LNCaP clone FGC (cell line): Measurements from ENCODE around the gene SH3BP5.
A peak's percentile ranks its signal among the peaks of the same experiment; 100 is the strongest.

Experiments used
- DNase-seq: peaks from one replicate; pipeline ENCODE4 v3.0.0-alpha.2; 2011; ENCODE audit warnings: low read depth
- H3K4me3 ChIP-seq: 2 replicates; pipeline ENCODE4 v1.5.1; 2011; ENCODE audit warnings: mild to moderate bottlenecking, low read depth, low read length, control low read depth
- TF ChIP-seq, protein P1 (sequence below): IDR thresholded peaks from 2 replicates; pipeline ENCODE4 v1.5.1; 2012; ENCODE audit warnings: mild to moderate bottlenecking; ENCODE audit not compliant: control insufficient read depth, insufficient read depth; ENCODE audit errors: extremely low read depth

Gene SH3BP5

DNA sequence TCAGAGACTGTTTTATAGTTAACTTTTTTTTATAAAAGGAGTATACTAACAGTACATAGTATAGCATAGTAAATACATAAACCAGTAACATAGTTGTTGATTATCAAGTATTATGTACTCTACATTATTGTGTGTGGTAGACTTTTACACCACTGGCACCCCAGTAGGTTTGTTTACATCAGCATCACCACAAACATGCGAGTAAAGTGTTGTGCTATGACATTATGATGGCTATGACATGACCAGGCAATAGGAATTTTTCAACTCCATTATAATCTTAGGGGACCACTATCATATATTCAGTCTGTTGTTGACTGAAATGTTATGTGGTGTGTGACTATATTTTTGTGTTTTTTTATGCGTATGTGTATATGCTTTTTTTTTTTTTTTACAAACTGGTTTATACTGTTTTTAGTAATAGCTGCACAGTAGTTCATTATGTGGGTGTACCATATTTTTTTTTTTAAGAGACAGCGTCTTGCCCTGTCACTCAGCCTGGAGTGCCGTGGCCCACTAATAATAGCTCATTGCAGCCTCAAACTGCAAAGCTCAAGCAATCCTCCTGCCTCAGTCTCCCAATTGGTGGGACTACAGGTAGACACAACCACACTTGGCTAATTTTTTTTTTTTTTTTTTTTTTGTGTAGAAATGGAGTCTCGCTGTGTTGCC, 124.4 kb downstream of the SH3BP5 start:
- TF ChIP-seq, protein P1, sequence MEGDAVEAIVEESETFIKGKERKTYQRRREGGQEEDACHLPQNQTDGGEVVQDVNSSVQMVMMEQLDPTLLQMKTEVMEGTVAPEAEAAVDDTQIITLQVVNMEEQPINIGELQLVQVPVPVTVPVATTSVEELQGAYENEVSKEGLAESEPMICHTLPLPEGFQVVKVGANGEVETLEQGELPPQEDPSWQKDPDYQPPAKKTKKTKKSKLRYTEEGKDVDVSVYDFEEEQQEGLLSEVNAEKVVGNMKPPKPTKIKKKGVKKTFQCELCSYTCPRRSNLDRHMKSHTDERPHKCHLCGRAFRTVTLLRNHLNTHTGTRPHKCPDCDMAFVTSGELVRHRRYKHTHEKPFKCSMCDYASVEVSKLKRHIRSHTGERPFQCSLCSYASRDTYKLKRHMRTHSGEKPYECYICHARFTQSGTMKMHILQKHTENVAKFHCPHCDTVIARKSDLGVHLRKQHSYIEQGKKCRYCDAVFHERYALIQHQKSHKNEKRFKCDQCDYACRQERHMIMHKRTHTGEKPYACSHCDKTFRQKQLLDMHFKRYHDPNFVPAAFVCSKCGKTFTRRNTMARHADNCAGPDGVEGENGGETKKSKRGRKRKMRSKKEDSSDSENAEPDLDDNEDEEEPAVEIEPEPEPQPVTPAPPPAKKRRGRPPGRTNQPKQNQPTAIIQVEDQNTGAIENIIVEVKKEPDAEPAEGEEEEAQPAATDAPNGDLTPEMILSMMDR, result no peak
- peak overlapping the region; percentile 76; the same call in 1 of the 2 replicates for H3K4me3 ChIP-seq
- no peak for DNase-seq

DNA sequence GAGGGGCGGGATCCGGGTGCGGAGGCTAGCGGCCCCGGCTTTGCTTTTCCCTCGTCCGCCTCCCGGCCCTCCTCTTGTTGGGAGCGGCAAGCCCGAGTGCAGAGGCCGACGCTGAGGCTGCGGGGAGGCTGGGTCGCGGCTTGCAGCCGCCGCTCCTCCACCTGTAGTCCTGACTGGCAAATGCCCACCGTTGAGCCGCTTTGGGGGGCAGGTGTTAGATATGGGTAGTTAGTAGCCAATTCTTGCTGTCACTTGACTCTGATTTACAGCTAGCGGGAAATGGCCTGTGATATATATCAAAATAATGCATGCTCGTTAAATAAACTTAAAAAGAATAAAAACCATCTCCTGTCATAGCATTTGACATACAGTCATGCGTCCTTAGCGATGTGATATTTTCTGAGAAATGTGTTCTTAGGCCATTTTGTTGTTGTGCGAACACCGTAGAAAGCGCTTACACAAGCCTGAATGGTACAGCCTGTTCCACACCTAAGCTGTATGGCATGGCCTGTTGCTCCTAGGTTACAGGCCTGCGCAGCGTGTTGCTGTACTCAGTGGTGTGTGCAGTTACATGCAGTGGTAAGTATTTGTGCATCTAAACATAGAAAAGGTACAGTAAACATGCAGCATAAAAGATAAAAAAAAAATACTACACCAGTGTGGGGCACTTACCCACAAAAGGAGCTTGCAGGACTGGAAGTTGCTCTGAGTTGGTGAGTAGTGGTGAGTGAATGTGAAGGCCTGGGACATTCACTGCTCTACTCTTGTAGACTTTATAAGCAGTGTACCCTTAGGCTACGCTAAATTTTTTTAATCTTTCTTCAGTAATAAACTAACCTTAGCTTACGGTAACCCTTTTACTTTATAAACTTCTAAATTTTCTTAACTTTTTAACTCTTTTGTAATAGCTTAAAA, 125.5 kb downstream of the SH3BP5 start:
- TF ChIP-seq, protein P1, result no peak
- no peak for DNase-seq

DNA sequence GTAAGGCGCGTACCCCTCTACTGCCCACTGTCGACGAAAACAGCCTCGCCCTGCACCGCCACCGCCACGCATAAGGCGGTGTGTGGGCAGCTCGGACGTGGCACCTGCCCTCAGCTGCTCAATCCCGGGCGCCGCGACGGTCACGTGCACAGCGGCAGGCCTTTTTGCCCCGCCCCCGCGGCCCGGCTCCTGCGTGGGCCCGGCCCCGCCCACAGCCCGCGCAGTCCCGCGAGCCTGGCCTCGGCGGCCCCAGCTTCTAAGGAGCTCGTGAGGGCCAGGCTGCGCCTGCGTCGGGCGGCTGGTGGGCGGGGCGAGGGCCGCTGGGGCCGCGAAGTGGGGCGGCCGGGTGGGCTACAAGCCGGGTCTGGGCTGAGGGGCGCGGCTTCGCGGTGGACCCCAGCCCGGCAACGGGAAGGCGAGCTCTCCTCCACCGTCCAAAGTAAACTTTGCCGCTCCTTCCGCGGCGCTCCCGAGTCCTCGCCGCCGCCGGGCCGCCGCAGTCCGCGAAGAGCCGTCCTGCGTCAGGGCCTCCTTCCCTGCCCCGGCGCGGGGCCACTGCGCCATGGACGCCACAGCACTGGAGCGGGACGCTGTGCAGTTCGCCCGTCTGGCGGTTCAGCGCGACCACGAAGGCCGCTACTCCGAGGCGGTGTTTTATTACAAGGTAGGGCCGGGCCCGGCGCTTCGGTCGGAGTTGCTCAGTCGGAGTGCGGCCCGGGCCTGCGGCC, 126.3 kb downstream of the SH3BP5 start, which contains the start of gene CAPN7:
TSS of gene CAPN7 (plus strand) at position 313 of the 728 bp plus-strand sequence. CDS start at position 563, 250 bp downstream.
- peak within 1 kb of the TSS; percentile 76 for H3K4me3 ChIP-seq
- TF ChIP-seq, protein P1, result peak; percentile 61
- DNase-seq, result peak; percentile 72

More for the DNA sequence above, 125.5 kb downstream of the SH3BP5 start:
- peak overlapping the region; percentile 76 for H3K4me3 ChIP-seq

DNA sequence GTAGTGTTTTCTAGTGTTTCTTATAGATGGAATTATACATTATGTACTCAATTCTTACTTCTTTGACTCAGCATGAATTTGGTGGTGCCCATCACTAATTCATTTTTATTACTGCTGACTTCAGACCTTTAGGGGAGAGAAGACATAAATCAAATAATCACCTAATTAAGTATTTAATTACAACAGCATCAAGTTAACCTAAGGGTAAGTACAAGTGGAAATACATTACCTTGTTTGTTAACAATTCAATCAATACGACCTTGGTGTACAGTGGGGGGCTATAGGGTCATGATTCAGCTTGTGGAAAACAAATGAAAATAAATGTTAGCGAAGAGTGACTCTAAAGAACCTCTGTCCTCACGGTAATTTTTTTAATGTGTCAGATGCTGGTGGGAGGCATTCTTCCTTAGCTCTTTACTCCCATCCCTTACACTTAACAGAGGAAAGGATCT, 126.9 kb downstream of the SH3BP5 start:
- DNase-seq, result no peak
- TF ChIP-seq, protein P1, result no peak
- peak overlapping the region; percentile 76 for H3K4me3 ChIP-seq
